HEK293T (cell line): ENCODE results near the gene TPP2.

ENCODE experiments used
- BHLHE40 ChIP-seq: fragments of 450-650 bp; IDR thresholded peaks from 2 replicates; pipeline ENCODE4 v1.6.1; 2016; ENCODE audit warnings: mild to moderate bottlenecking, moderate library complexity, borderline replicate concordance
- ELF4 ChIP-seq: fragments of 450-650 bp; IDR thresholded peaks from 2 replicates; pipeline ENCODE4 v1.6.1; 2017; ENCODE audit warnings: antibody characterized with exemption
- FOXA1 ChIP-seq: fragments of 450-650 bp; IDR thresholded peaks from 2 replicates; pipeline ENCODE4 v1.6.1; 2016; ENCODE audit warnings: mild to moderate bottlenecking
- FOXM1 ChIP-seq: fragments of 450-650 bp; IDR thresholded peaks from 2 replicates; pipeline ENCODE4 v1.6.1; 2017; ENCODE audit warnings: mild to moderate bottlenecking, borderline replicate concordance
- HDGF ChIP-seq: fragments of 450-650 bp; IDR thresholded peaks from 2 replicates; pipeline ENCODE4 v1.6.1; 2017; ENCODE audit warnings: antibody characterized with exemption, borderline replicate concordance
- NFRKB ChIP-seq: fragments of 450-650 bp; IDR thresholded peaks from 2 replicates; pipeline ENCODE4 v1.6.1; 2016; ENCODE audit warnings: mild to moderate bottlenecking, moderate library complexity
- SP1 ChIP-seq: fragments of 450-650 bp; IDR thresholded peaks from 2 replicates; pipeline ENCODE4 v1.6.1; 2017
- ZNF384 ChIP-seq: fragments of 450-650 bp; IDR thresholded peaks from 2 replicates; pipeline ENCODE4 v1.6.1; 2016
- TF ChIP-seq, protein P1 (sequence below): fragments of 450-650 bp; IDR thresholded peaks from 2 replicates; pipeline ENCODE4 v1.6.1; 2016

DNA sequence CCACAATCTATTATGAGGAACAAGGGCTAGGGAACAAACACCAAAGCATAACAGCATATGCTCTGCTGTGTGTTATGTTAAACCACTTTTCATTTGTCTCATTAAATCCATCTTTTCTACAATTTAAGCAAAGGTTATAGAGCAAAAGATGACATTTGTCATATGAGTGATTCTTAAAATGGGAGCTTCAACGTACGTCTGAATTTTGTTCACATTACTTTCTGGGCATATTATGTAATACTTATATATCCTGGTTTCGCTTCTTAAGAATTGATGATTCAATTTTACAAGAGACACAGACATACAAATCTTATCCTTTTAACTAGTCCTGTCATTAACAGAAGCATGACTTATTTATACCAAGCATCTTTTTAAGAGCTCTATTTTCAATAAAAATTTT is 3.3 kb upstream of the TPP2 start:
- no peak for TF ChIP-seq SP1
- TF ChIP-seq ZNF384, result no peak
- TF ChIP-seq BHLHE40, result no peak
- TF ChIP-seq, protein P1, sequence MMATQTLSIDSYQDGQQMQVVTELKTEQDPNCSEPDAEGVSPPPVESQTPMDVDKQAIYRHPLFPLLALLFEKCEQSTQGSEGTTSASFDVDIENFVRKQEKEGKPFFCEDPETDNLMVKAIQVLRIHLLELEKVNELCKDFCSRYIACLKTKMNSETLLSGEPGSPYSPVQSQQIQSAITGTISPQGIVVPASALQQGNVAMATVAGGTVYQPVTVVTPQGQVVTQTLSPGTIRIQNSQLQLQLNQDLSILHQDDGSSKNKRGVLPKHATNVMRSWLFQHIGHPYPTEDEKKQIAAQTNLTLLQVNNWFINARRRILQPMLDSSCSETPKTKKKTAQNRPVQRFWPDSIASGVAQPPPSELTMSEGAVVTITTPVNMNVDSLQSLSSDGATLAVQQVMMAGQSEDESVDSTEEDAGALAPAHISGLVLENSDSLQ, result no peak
- TF ChIP-seq FOXA1, result no peak
- no peak for TF ChIP-seq NFRKB
- no peak for TF ChIP-seq ELF4
- no peak for TF ChIP-seq FOXM1
- no peak for TF ChIP-seq HDGF
